ENCODE results near the gene ADCK2.

DNA sequence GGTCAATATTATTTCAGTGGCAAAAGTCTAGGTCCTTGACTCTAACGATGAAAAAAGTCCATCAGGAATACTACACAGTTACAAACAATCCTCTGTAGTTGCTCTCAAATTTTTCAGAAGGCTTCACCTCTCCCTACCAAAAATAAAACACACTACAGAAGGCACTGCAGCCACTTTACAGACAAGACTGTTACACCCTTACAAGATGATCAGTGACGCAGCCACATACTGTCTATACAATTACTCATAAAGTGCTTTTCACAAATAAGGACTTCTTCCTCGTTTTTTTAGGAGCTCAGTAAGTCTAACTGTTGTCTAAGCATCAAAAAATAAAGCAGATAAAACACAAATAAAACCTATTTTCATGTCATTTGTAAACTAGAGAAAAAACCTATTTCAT, 50.8 kb downstream of the ADCK2 start:
- TF ChIP-seq YY1 (IDR thresholded peaks at IDR 0.05; ENCODE audit: insufficient read depth, insufficient read length) (no peak), ZNF274 (IDR thresholded peaks at IDR 0.05; ENCODE audit: low read depth, low read length) (no peak)
